Measurements from ENCODE around the gene CD207.
"Not testable (repeated sequence)": the region's sequence is repeated elsewhere in the genome, so short reads cannot be mapped to it uniquely, and the experiment has no call there.

The CD207 gene
- 0 to 0.07 reads per million in 2 donors for total RNA-seq

- no peak for DNase-seq
Observed at GRCh38 chr2:70835643-70836042, at the start of gene CD207. Gene CD207, minus strand, starts transcription at chr2:70835816. Its CDS starts 40 bp downstream, at chr2:70835776.

GRCh38 chr2:70878543-70878942 is 42.9 kb upstream of the CD207 start:
- peak in 1 of 5 experiments; percentile 44 for DNase-seq

GRCh38 chr2:70876138-70876537 is 40.5 kb upstream of the CD207 start:
- DNase-seq = not testable (repeated sequence)

- DNase-seq = no peak
Observed at GRCh38 chr2:70873541-70873940, 37.9 kb upstream of the CD207 start.

- DNase-seq = peak; percentile 40 to 73 (median 65)
Observed at GRCh38 chr2:70871398-70872211, 36.0 kb upstream of the CD207 start.

GRCh38 chr2:70870790-70871189 is 35.2 kb upstream of the CD207 start:
- no peak for DNase-seq

GRCh38 chr2:70868970-70869369 is 33.4 kb upstream of the CD207 start:
- DNase-seq = no peak

- peak; percentile 28 to 50 (median 46) for DNase-seq
Observed at GRCh38 chr2:70861777-70862625, 26.4 kb upstream of the CD207 start.

- DNase-seq = no peak
Observed at GRCh38 chr2:70855667-70856066, 20.1 kb upstream of the CD207 start.

- DNase-seq = no peak
Observed at GRCh38 chr2:70854411-70854810, 18.8 kb upstream of the CD207 start.

GRCh38 chr2:70852824-70853223 is 17.2 kb upstream of the CD207 start:
- no peak for DNase-seq

- DNase-seq = peak in 2 of 5 experiments; percentile 15 to 83
Observed at GRCh38 chr2:70851704-70852103, 16.1 kb upstream of the CD207 start.

- no peak for DNase-seq
Observed at GRCh38 chr2:70850925-70851324, 15.3 kb upstream of the CD207 start.

- no peak for DNase-seq
Observed at GRCh38 chr2:70842401-70842800, 6.8 kb upstream of the CD207 start.

- no peak for DNase-seq
Observed at GRCh38 chr2:70837980-70838925, 2.6 kb upstream of the CD207 start.

- no peak for DNase-seq
Observed at GRCh38 chr2:70834881-70835280, 735 bp downstream of the CD207 start.

- DNase-seq = no peak
Observed at GRCh38 chr2:70834106-70834505, 1.5 kb downstream of the CD207 start.

- no peak for DNase-seq
Observed at GRCh38 chr2:70833246-70833645, 2.4 kb downstream of the CD207 start.

GRCh38 chr2:70832386-70832785 is 3.2 kb downstream of the CD207 start:
- DNase-seq = no peak

- DNase-seq = no peak
Observed at GRCh38 chr2:70831861-70832260, 3.8 kb downstream of the CD207 start.

GRCh38 chr2:70830366-70830765 is 5.2 kb downstream of the CD207 start:
- DNase-seq = no peak

GRCh38 chr2:70829916-70830315 is 5.7 kb downstream of the CD207 start:
- DNase-seq = no peak
